Daoy (cell line): ENCODE measurements around the gene PVALEF. TPM values are rescaled to one million over a fixed set of nuclear protein-coding genes. Genes with fewer than 3 reads are reported as not detected.
"Not testable (repeated sequence)": the region's sequence is repeated elsewhere in the genome, so short reads cannot be mapped to it uniquely, and the experiment has no call there.

ENCODE experiments used
- DNase-seq: peaks from one replicate; pipeline ENCODE4 v3.0.0-alpha.2; 2015; ENCODE audit warnings: low read depth
- total RNA-seq: library from RNA; depleted of rRNA; stranded (reverse); fragments of >200 nt; shearing (Covaris generic); gene quantifications from 2 replicates; pipeline ENCODE4 v1.2.3, GENCODE V29; 2014

PVALEF gene
- total RNA-seq, 1 experiment from 2014 or later: not detected

DNA sequence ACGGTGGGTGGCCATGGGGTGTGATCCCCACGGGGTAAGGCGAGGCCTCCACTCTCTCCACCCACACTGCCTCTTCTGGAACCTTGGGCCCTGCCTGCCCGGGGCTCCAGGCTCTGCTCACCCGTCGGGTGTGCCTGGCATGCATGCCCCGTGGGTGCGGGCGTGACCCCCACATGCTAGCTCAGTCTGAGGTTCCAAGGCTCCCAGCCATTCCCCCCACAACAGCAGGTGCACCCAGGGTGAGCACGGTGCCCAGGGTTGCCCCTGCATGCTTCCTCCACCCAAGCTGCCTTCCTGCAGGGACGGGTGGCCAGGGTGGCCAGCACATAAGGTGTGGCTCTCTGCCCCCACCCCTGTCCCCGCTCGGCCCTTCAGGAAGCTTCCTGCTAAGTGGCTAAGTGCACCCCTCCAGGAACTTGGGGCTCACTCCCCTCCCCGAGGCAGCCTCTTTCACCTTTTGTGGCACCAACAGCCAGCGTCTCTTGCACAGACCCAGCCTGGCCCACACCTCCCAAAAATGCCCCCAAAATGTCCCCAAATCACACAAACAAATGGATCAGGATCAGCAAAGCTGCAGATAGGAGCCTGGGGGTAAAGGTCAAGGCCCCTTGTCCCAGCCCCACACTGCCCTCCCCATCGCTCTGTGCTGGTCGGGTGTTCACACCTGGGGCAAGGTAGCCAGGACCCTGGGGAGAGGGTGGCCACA, 21.4 kb upstream of the PVALEF start:
- no peak for DNase-seq

DNA sequence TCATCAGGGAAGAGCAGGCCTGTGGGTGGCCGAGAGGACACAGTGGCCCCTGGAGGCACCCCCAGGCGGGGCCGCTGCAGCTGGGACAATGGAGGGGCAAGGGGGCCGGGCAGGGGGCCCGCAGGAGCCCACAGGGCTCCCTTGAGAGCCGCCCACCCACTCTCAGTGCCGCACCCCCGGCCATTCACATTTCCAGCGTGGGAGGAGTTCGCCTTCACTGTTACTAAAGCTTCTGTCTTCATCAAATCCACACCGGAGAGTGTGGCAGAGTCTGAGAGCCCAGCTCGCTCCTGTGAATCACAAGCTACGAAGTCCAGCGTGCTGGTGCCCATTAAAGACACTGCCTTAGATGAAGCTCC, 20.9 kb upstream of the PVALEF start:
- DNase-seq: no peak

DNA sequence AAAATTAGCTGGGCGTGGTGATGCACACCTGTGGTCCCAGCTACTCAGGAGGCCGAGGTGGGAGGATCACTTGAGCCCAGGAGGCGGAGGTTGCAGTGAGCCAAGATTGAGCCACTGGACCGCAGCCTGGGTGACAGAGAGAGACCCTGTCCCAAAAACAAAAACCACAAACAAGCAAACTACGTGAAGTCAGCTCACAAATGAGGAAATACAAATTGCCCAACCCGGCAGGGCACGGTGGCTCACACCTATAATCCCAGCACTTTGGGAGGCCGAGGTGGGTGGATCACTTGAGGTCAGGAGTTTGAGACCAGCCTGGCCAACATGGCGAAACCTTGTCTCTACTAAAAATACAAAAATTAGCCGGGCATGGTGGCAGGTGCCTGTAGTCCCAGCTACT, 19.1 kb upstream of the PVALEF start:
- not testable (repeated sequence) for DNase-seq

DNA sequence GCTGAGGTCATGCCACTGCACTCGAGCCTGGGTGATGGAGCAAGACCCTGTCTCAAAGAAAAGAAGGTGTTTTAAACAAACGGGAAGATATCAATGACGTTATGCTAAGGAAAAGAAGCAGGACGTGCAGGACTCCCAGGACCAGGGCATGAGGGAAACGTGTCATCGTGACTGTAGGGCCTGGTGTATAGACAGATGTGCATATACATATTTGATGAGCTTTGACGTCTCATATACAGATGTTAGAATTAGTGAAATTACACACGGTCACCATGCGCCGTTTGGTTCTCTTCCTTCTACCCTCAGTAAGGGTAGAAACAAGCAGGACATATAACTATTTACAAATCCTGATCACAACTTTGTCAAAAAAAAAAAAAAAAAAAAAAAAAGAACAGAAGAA, 17.6 kb upstream of the PVALEF start:
- no peak for DNase-seq

DNA sequence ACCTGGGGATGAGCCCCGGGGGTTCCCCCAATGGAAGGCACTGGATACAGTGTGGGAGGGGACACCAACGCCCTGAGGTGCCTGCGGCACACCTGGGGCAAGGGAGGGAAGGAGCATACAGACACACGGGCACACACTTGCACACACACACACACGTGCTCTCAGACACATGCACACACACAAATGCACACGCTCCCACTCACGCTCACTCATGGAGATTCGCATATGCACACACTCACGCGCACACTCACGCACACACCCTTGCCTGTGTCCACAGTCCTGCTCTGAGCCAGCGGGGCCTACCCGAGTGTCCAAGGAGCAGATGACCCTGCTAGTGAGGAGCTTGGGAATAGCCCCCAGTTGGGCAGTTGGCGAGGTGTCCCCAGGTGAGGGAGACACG, 16.7 kb upstream of the PVALEF start:
- DNase-seq: no peak

DNA sequence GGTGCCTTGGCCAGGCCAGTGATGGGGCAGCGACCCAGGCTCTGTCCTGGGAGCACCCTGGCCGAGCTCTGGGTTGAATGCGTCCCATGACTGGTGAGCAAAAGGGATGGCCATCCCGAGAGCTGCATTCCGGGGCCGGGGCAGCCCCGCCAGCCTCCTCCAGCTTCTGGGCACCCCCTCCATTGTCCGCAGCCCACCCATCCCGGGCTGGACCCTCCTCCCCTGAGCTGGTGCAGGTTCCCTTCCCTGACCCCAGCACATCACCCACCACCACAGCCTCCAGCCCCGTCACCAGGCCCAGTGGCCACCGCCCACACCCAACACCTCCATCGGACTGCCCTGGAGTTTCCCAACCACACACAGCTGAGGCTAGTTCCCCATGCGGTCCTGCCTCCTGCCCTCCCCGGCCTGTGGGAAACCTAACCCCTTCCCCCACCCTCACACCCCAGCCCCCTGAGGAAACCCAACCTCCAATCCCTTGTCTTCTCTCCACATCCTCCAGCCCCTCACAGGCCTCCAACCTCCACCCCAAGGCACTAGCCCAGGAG, 16.2 kb upstream of the PVALEF start:
- DNase-seq: no peak

DNA sequence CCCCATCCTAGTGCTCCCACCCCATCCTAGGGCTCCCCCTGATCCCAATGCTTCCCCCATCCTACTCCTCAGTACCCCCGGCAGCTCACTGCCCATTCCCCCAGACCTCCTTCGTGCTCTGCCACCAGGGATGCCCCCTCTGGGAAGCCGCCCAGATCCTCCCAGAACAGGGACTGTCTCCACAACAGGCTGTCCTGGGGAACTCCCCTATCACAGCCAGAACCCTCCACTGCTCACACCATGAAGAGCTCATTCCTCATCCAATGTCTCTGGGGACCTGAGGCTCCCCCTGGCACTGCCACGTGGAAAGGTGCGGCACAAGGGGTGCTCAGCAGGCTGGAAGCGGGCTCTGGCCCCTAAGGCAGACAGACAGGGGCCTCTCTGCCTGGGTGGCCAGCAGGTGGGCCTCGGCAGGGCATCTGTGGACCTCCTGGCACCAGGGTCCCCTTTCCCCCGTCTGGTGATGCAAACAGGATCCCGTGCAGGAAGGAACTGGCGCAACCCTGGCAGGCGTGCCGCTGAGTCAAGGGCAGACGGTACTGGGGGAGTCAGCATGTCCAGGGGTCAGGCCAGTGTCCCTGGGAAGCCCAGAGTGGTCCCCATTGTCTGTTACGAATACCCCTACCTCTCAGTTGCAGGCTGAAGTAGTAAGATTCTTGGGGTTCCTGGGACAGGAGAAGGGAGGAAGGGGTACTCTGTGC, 14.8 kb upstream of the PVALEF start:
- no peak for DNase-seq

DNA sequence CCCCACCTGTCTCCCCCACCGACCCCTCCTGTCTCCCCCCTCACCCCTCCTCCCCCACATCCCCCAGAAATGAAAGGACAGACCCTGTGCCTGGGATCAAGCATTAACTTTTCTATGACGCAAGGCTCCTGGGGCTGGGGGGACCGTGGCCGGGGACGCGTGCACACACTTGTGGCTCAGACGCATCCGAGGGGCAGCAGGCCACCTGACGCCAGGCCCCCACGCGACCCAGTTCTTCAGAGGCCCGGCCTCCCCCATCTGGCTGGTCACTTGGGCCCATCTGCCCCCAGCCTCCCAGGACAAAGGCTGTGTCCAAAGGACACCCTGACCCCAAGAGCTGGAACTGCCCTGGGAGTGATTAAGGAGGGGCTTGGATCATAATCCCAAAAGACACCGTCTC, 14.0 kb upstream of the PVALEF start:
- no peak for DNase-seq

DNA sequence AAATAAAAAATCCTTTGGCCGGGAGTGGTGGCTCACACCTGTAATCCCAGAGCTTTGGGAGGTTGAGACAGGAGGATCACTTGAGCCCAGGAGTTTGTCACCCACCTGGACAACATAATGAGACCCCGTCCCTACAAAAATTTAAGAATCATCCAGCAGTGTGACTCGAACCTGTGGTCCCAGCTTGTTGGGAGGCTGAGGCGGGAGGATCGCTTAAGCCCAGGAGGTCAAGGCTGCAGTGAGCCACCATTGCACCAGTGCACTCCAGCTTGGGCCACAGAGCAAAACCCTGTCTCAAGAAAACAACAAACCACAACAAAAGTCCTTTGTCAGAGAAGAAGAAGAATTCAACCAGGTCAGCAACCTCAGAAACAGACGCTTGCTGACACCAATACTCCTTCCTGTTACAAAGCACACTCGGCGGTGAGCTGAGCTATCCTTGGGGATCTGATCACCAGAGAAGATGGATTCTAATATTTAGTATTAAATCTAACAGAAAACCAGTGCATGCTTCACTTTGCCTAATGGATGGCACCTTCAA, 12.9 kb upstream of the PVALEF start:
- no peak for DNase-seq

DNA sequence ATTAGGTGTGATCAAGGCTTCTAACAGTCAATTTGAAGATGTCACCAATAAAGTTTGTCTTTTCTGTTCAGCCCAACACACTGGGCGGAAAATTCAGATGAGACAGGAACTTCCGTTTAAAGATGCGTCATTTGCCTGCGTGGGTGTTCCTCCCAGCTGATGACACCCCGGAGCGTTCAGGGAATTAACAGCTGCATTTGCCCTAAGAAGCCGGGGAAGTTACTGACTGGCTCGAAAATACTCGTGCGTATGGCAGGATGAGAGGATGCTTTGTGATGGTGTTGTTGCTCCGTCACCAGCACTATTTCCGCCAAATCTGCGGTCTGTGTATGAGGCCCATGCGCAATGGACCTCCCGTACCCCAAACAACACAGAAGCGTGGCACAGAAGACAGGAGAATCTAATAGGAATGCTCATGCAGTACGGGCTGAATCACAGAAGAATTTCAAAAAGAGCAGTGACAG, 11.9 kb upstream of the PVALEF start:
- peak; percentile 82 for DNase-seq

DNA sequence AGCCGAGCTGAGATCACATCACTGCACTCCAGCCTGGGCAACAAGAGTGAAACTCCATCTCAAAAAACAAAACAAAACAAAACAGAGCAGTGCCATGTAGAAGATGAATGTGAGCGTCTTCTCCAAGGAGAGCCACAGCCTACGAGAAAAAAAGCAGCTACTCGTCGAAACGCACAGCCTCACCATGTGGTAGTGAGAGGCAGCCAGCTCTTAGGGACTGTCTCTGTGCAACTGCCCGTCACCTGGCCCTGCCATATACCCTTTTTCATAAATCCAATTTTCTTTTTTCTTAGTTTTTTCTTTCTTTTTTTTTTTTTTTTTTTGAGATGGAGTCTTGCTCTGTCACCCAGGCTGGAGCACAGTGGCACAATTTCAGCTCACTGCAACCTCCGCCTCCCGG, 11.3 kb upstream of the PVALEF start:
- not testable (repeated sequence) for DNase-seq

DNA sequence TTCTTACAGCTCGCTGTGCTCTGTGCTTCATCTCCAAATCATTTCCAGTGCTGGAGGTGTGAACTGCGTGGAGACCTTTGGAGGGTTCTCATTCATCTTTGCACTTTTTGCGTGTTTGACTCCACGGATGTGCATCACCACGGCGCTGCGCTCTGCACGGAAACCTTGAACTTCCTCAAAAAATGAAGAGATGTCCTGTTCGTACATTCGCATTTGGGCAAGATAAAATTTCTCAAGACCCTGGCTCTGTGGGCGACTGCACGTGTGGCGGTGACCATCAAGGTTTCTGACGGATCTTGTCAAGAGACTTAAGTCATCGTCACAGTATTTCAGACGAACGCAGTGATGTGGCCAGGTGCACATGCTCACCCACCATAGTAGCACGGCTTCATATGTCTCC, 10.3 kb upstream of the PVALEF start:
- no peak for DNase-seq

DNA sequence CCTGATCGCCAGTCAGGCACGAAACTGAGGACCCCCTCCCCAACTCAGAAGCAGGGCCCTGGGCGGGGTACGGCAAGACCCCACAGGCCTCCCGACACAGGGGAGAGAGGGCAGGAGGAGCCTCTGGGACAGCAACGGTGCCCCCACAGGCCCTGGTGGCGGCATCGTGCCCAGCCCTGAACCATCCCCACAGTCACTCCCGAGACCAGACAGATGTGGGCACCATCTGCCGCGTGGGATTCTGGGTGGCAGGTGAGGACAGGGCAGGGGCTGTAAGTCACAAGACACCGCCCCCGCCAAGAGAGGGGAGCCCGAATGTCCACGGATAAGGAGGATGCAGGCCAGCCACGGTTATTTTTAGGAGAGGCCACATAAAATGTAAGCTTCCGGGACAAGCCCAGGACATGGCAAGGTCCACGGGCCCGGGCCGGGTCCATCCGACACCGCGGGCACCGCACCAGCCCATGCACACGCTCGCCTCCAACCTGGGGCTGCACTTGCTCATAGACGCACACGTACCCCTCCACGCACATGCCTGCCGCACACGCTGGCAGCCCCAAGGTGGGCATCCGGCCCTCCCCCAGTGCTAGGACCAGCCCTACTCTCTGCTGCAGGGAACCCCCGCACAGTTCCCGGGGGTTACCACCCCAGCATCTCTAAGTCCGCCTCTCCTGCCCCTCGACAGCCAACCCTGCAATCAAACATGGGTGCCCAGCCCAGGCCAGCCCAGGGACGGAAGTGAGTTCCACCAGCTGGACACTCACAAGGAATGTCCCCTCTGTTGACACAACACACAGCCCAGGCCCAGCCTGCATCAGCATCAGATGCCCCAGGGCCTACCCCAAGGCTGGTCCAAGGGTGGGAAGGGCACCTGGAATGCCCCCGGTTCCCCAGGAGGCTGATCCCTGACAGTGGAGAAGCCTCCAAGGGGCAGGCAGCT, 8.2 kb upstream of the PVALEF start:
- DNase-seq: no peak

DNA sequence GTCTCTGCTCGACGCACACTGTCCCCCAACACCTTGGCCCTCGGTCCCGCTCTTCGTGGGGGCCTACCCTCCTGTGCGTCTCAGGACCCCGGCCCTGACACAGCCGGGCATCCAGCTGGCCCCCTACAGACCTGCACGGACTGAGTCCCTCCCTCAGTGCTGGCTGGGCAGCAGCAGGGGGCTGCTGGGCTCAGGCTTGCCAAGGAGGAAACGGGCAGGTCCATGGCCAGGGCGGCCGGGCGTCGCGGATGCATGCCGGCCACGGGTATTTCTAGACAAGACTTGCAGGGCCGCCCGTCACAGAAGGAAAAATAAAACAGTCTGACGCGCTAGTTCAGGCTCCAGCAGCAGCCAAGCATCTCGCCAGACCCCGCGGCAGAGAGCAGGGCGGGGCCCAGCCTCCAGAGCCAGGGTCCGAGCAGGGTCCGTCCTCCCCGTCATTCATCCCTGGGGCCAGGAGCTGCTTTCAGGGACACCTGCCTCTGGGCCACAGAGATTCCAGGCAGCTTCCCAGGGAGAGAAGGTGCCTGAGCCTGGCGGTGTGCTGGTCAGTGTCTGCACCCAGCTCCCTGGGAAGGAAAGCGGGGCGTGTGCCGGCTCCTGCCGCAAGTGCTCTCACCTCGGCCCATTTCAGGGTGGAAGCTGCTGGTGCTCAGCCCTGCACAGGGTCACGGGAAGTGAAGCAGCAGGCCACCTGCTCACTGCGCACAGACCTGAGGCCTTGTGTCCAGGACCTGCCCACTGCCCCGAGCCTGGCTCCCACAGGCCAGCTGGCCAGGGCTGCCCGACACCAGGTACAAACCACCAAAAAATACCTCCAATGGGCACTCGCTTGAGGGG, 7.2 kb upstream of the PVALEF start:
- DNase-seq: no peak

DNA sequence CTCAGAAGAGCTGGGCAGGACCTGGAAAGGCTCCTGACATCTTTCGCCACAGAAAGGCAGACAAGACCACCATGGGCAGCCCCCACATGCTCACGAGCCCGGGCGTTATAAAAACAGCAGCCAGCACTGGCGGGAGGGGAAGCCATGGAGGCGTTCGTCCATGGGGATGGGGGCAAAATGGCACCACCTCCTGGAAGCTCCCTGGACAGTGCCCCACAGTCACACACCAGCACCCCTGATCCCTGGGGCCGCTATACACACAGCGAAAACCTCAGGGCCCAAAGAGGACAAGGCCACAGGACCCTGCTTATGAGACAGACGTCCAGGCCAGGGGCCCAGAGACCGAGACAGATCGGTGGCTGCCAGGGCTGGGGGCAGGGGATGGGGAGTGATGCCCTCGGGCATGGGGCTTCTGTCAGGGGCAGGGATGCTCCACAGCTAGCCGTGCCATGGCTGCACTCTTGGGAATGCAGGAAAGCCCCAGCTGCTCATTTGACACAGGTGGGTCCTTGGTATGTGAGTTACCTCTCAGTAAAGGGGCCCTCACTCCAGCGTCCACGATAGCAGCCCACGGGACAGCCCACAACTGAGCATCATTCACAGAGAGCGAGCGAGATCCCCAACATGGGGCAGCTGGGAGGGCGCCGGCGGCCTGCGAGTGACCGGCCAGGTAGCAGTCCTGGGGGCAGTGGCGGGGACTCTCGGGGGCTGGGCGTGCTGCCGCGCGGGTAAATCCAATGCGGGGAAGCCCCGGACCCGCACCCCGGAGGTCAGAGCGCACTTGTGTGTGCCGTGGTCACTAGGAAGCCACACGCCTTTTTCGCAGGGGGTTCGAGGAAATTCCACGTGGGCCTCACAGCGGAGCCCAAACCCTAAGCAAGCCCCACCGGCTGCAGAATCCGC, 6.4 kb upstream of the PVALEF start:
- no peak for DNase-seq

DNA sequence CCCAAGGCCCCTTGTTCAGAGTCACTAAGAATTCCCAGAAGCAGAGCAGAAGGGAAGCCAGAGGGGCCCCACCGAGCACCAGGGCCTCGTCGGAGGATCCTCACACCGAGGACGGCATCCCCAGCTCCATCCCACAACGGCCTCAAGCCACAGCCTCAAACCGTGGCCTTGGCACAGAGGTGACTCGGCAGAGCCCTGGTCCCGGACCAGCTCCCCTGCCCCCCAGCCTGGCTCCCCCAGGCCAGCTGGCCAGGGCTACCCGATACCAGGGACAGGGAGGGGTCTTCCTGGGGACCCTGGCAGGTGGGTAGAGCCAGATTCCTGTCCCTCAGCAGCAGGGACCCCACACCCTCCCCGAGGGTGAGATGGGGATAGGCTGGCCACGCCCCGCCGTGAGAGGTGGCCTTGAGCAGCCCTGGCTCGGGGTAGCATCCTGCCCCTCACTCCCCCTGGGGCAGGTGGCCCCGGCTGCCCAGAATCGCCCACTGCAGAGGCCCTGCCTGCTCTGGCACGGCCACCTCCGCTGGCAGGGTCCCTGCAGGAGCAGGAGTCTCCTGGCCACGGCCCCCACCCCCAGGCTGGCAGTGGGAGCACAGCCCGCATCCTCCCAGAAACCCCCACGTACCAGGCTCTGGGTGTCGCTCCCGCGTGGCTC, 5.6 kb upstream of the PVALEF start:
- no peak for DNase-seq

DNA sequence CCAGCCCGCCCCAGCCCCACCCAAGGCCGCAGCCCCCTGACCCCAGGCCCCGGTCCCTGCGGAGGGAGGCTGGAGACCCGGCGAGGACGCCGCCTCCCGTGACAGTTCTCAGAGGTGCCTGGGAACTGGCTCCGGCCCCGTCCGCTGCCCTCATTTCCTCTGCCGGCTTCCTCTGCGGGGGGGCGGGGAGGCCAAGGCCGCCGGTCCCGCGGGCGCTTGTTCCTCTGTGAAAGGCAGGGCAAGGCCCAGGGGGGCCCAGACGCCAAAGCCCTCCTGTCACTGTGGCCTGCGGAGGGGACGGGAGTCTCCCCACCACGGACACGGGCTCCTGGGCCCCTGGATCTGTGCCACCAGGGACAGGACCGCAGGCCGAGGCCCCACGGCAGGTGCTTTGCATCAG, 5.0 kb upstream of the PVALEF start:
- peak; percentile 30 for DNase-seq

DNA sequence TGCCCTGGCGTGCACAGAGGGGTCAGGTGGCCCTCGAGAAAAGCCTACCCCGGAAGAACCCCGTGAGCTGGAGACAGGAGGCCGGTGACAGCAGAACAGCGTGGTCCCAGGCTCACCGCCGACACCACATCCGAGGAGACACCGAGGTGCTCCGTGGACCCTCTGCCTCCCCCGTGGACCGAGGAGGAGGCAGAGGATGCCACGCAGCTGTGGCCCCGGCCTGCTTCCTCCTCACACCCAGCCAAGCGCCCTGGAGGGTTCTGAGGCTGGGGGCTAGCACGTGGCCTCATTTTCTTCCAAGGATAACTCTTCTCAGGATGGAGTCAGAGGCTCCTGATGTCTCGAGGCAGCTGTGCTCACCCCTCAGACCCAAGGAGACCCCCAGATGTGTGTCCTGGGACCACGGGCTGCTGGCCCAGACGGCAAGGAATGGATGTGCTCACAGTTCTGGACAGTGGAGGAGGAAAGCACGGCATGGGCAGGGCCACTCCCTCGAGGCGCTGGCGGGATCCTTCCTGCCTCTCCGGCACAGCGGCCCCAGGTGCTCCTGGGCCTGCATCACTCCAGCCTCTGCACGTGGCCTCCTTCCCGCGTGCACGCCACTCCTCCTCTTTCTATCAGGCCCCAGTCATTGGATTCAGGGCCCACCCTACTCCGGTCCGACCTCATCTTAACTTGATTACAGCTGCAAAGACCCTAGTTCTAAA, 4.4 kb upstream of the PVALEF start:
- DNase-seq: no peak

DNA sequence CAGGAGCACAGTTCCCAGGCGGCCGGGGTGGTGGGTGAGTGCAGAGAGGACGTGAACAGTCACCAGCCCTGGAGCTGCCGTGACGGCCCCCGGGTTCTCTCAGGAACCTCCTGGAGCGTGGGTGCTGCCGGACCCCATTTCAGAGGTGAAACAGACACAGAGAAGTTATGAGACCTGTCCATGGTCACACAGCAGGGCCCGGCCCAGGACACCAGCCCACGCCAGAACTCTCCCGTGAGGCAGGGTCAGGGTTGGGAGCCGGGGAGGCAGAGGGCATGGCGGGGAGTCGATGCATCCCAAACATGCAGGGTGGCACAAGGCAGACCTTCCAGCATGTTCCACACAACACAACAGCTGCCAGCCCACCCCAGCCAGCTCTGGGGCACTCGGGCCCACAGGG, 3.8 kb upstream of the PVALEF start:
- no peak for DNase-seq
